ENCODE data around the gene FKBP7. TPM values are rescaled to one million over a fixed set of nuclear protein-coding genes. Genes with fewer than 3 reads are reported as not detected.

The FKBP7 gene
- total RNA-seq, 1 donor from 2014 or later = 34.1 TPM

DNA sequence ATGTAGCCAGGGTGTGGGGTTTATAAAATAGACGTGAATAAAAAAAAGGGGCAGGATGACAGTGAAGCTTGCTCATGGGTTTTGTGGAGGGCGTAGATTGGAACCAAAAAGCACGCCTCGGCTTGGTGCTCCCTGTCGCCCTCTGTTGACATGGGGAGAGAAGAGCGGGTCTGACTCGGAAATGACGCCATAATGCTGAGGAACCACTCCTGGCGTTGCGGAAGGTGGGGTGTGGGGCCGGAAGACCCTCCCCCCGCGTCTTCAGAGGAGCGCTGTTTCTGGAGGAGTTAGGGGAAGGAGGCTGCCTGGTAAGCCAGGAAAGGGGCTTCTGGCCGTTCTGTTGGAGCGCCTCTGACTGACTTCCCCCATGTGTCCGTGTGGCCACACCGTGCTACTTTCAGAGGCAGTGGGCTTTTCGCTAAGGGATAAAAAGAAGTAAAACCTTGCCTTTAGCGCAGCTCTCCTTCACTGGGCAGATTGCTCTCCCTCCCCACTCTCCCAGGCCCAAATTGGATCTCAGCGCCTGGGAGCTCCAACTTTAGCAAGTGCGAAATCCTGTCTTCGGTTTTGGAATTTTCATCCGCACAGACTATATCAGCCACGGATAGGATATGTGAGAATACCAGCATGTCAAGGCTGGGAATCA lies 44.7 kb upstream of the FKBP7 start:
- peak; percentile 87 for DNase-seq (ENCODE audit: extremely low spot score, unreplicated experiment)
- H3K36me3 Mint-ChIP-seq = peaks cover 10% of the 10 kb centered on the region
- H3K27ac Mint-ChIP-seq = peak overlapping the region; percentile 88
- TF ChIP-seq, protein P1, sequence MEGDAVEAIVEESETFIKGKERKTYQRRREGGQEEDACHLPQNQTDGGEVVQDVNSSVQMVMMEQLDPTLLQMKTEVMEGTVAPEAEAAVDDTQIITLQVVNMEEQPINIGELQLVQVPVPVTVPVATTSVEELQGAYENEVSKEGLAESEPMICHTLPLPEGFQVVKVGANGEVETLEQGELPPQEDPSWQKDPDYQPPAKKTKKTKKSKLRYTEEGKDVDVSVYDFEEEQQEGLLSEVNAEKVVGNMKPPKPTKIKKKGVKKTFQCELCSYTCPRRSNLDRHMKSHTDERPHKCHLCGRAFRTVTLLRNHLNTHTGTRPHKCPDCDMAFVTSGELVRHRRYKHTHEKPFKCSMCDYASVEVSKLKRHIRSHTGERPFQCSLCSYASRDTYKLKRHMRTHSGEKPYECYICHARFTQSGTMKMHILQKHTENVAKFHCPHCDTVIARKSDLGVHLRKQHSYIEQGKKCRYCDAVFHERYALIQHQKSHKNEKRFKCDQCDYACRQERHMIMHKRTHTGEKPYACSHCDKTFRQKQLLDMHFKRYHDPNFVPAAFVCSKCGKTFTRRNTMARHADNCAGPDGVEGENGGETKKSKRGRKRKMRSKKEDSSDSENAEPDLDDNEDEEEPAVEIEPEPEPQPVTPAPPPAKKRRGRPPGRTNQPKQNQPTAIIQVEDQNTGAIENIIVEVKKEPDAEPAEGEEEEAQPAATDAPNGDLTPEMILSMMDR (conservative IDR thresholded peaks at IDR 0.05) = peak; percentile 85
- peak overlapping the region; percentile 99 for H3K4me3 Mint-ChIP-seq
- H3K9me3 Mint-ChIP-seq = no peaks in the 10 kb centered on the region
- no peaks in the 10 kb centered on the region for H3K27me3 Mint-ChIP-seq
- H3K4me1 Mint-ChIP-seq (ENCODE audit: unreplicated experiment) = peaks cover 14% of the 10 kb centered on the region

DNA sequence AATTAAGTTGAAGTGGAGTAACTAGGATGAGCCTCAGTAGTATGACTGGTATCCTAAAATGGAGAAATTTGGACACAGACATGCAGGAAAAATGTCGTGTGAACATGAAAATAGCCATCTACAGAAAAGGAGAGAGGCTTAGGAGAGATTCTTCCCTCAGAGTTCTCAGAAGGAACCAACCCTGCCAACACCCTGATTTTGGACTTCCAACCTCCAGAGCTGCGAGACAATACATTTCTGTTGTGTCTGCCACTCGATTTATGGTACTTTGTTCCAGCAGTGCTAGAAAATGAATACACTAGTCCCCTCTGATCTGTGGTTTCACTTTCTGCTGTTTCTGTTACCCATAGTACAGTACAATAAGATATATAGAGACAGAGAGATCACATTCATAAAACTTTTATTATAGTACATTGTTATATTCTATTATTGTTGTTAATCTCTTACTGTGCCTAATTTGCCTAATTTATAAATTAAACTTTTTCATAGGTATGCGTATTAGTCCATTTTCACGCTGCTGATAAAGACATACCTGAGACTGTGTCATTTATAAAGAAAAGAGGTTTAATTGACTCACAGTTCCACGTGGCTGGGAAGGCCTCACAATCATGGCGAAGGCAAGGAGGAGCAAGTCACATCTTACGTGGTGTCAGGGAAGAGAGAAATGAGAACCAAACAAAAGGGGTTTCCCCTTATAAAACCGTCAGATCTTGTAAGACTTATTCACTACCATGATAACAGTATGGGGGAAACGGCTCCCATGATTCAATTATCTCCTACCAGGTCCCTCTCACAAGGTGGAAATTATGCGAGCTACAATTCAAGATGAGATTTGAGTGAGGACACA lies 43.1 kb upstream of the FKBP7 start:
- Mint-ChIP-seq H3K4me1 (ENCODE audit: unreplicated experiment) (peaks cover 14% of the 10 kb centered on the region), H3K4me3 (peak overlapping the region; percentile 63), H3K9me3 (no peaks in the 10 kb centered on the region), H3K36me3 (peaks cover 9% of the 10 kb centered on the region), H3K27ac (peak overlapping the region; percentile 5), H3K27me3 (no peaks in the 10 kb centered on the region)
- no peak for DNase-seq (ENCODE audit: extremely low spot score, unreplicated experiment)
- TF ChIP-seq, protein P1 (conservative IDR thresholded peaks at IDR 0.05) = no peak

DNA sequence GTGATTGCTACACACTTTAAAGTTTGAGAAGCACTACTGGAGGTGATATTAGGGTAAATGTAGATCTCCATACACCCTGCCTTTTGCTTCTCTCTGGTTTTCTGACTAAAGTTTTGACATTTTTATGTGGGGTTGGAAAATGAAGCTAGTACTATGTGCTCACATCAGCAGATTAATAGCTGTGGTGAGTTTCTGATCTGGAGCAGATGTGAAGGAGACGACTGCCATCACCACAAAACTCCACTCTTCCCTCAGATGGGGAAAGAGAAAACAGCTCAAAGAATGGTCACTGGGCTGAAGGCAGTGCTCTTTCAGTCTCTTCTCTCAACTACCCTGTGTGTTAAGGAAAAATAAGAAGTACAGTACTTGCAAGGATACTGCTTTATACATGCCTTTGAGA lies 39.1 kb upstream of the FKBP7 start:
- no peak overlapping the region for H3K4me3 Mint-ChIP-seq
- DNase-seq (ENCODE audit: extremely low spot score, unreplicated experiment) = no peak
- TF ChIP-seq, protein P1 (conservative IDR thresholded peaks at IDR 0.05) = no peak
- H3K27me3 Mint-ChIP-seq = no peaks in the 10 kb centered on the region
- no peak overlapping the region for H3K27ac Mint-ChIP-seq
- no peaks in the 10 kb centered on the region for H3K9me3 Mint-ChIP-seq
- H3K4me1 Mint-ChIP-seq (ENCODE audit: unreplicated experiment) = no peaks in the 10 kb centered on the region
- H3K36me3 Mint-ChIP-seq = peaks cover 11% of the 10 kb centered on the region

DNA sequence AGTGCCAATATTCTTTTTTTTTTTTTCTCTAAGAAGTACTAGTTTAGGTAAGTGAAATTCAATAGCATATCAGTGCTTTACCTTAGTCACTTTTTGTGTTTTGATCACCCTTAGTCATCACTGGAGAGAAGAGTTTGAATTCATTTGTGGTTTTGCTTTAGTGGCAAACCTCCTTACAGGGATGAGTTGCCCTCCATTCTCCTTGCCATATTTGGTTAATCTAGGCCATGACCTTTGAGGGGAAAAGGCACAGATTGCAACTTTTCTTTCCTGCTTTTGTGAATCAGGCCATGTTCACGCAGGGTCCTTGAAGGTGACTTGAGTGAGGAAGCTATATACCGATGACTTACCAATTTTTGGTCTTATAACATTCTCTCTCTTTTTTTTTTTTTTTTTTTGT lies 36.3 kb upstream of the FKBP7 start:
- peaks cover 14% of the 10 kb centered on the region for H3K36me3 Mint-ChIP-seq
- TF ChIP-seq, protein P1 (conservative IDR thresholded peaks at IDR 0.05) = no peak
- H3K27ac Mint-ChIP-seq = no peak overlapping the region
- no peaks in the 10 kb centered on the region for H3K4me1 Mint-ChIP-seq (ENCODE audit: unreplicated experiment)
- DNase-seq (ENCODE audit: extremely low spot score, unreplicated experiment) = no peak
- no peaks in the 10 kb centered on the region for H3K9me3 Mint-ChIP-seq
- no peak overlapping the region for H3K4me3 Mint-ChIP-seq
- H3K27me3 Mint-ChIP-seq = no peaks in the 10 kb centered on the region

DNA sequence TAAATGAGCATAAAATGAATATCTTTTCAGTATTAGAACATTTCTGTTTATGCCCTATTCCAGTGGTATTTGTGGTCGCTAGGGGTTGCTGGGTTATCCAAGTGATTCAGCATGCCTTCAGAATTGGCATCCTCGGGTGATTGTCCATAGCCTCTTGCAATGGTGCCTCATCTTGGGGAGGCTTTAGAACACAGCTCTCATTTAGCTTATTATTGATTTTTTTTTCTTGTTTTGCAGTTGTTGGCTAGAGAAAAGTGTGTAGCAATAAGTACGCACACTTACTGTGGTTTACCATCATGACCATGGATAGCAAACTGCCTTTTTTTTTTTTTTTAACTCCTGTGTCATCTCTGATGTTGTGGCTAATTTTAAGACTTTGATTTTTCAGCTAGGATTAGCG lies 35.5 kb upstream of the FKBP7 start:
- no peak overlapping the region for H3K27ac Mint-ChIP-seq
- no peaks in the 10 kb centered on the region for H3K9me3 Mint-ChIP-seq
- H3K27me3 Mint-ChIP-seq = no peaks in the 10 kb centered on the region
- no peak for DNase-seq (ENCODE audit: extremely low spot score, unreplicated experiment)
- peaks cover 14% of the 10 kb centered on the region for H3K36me3 Mint-ChIP-seq
- no peaks in the 10 kb centered on the region for H3K4me1 Mint-ChIP-seq (ENCODE audit: unreplicated experiment)
- TF ChIP-seq, protein P1 (conservative IDR thresholded peaks at IDR 0.05) = no peak
- no peak overlapping the region for H3K4me3 Mint-ChIP-seq
